AG09309 (cell line): ENCODE data around the gene SDC1.

Experiments used
- DNase-seq: peaks from one replicate; pipeline ENCODE4 v3.0.0-alpha.2; 2010; ENCODE audit warnings: low read depth
- H3K4me3 ChIP-seq: 2 replicates; pipeline ENCODE4 v1.5.1; 2011; ENCODE audit warnings: mild to moderate bottlenecking, low read depth, low read length, moderate library complexity; ENCODE audit not compliant: control insufficient read depth
- TF ChIP-seq, protein P1 (sequence below): IDR thresholded peaks from 2 replicates; pipeline ENCODE4 v1.5.1; 2011; ENCODE audit warnings: mild to moderate bottlenecking, low read depth, low read length, inconsistent platforms; ENCODE audit not compliant: insufficient read depth, control insufficient read depth; ENCODE audit errors: missing control alignments

Gene SDC1

DNA sequence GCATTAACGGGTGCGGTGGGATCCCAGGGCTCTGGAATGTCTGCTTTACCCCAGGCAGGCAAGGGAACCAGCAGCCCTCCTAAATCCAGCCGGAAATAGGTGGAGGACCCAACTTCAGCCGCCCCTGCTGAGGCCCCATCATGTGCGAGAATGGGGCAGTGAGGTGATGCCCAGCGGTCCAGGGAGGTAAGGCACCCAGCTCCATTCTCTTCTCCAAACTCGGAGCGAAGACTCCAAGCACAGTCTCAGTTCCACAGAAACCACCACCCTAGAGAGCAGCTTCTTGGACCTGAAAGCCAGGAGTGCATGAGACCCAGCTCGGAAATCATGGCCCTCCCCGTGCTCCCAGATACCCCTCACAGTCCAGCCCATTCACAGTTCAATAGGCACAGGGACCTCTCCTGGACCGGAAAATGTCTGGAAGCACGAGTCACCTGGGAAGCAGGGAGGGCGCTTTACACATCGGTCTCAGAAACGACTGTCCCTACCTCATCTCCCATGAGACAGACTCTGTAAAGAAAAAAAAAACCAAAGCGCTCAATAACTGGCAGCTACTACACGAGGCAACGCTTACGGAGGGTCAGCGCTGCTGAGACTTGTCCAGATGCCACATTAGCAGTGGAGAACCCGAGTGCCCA is 2.0 kb downstream of the SDC1 start:
- TF ChIP-seq, protein P1, sequence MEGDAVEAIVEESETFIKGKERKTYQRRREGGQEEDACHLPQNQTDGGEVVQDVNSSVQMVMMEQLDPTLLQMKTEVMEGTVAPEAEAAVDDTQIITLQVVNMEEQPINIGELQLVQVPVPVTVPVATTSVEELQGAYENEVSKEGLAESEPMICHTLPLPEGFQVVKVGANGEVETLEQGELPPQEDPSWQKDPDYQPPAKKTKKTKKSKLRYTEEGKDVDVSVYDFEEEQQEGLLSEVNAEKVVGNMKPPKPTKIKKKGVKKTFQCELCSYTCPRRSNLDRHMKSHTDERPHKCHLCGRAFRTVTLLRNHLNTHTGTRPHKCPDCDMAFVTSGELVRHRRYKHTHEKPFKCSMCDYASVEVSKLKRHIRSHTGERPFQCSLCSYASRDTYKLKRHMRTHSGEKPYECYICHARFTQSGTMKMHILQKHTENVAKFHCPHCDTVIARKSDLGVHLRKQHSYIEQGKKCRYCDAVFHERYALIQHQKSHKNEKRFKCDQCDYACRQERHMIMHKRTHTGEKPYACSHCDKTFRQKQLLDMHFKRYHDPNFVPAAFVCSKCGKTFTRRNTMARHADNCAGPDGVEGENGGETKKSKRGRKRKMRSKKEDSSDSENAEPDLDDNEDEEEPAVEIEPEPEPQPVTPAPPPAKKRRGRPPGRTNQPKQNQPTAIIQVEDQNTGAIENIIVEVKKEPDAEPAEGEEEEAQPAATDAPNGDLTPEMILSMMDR = no peak
- peak overlapping the region; percentile 71 for H3K4me3 ChIP-seq
- no peak for DNase-seq

DNA sequence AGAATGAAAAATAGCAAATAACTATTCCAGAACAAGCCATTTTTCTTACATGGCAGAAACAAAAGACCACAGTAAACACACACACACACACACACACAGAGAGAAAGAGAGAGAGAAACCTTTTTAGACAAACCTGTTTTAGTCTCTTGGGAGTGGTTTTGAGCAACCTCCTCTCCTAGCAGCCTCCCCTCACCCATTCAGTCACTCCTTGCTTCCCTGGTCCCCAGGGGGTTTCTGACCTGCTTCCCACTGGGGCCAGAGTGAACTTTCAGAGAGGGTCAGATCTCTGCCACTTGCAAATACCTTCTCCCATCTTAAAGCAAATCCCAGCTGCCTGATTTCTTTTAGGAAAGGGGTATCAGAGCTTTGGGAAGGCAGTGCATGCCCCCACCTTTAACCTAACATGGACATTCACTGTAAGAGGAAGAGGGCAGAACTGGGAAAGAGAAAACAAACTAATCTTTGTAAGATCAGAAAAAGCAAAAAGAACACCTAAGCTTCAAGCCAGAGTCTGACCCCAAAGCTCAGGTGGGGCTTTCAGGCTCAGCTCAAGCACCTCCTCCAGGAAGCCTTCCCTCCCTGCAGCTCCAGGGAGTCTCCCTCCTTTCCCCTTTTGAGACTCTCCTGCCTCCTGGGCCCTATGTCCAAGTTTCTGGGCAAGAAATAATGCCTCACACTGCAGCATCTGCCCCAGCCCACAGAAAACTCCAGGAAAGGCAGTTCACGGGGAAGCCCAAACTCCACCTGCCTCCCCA is 2.7 kb downstream of the SDC1 start:
- TF ChIP-seq, protein P1 = no peak
- no peak for DNase-seq
- H3K4me3 ChIP-seq = no peak overlapping the region

DNA sequence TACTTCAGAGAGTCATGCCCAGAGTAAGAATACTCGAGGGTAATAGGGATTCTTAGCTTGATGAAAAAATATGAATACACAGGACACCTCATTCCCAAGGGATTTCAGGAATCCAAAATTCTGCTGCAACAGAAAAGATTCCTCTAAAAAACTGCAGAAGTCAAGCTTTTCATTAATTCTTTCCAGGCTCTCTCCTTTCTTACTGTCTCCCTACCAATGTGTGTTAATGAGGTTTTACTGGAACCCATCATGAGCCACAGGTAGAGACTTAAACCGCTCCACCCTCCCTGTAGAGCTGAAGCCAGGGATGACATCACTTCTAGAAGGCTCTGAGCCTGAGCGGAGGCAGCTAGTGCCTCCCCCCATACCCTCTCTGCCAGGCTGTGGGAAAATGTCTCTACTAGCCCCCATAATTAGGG is 3.4 kb downstream of the SDC1 start:
- no peak overlapping the region for H3K4me3 ChIP-seq
- peak; percentile 64 for DNase-seq
- TF ChIP-seq, protein P1 = no peak

DNA sequence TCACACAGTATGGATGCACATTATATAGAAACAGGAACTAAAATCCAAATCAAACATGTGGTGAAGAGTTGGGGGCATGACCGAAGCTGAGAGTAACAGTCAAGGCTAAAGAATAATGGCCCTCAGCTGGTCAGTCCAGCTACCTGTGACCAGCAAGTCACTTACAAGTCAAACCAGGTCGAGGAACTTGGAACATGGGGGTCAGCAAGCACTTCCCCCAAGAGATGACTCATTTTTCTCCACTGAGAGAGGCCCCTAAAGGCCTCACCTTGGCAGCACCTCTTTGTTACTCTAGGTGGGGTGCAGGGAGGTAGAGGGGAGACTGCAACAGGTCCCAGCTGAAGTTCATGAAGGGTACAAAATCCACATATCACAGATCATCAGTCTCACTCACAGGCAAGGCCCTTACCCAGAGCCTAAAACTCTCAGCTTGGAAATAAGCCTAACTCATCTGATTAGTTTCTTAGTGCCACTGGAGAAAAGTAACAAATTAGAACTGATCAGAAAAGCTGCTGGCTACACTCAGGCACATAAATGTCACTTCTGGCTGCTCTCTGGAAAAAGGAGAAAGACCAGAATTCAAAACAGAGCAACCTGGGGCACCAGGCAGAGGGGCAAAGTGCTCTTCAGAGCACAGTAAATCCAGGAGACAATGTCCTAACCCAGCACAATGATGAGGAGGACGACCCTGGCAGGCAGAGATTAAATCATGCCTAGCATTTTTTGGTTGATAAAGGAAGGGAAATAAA is 4.0 kb downstream of the SDC1 start:
- no peak overlapping the region for H3K4me3 ChIP-seq
- DNase-seq = no peak
- TF ChIP-seq, protein P1 = no peak

DNA sequence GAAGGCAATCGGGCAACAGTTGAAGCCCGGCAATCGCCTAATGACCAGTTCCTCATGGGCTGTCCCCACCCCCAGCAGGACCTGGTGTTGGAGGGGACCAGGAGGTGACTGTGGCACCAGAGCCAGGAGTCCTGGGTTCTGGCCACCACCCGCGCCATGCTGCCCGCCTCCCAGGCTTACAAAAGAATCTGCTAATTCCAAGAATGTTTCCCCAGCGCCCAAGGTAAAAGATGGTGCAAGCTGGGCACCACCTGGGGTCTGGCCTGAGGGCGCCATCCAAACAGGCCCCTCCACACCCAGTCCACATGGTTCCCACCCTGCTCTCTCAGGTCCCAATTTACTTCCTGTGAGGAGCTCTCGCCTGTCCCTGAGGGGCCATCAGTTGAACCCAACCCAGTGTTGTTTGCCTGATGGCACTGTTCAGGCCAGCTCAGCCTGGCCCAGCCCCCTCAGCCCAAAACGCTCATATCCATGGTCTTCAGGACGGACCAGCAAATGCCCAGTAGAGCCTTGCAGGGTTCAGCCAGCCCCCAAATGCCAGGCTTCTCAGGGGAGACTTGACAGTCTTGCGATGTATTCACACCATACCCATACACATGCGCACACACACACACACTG is 5.1 kb downstream of the SDC1 start:
- no peak overlapping the region for H3K4me3 ChIP-seq
- DNase-seq = no peak
- TF ChIP-seq, protein P1 = no peak
